ENCODE data around the gene RHOBTB3. TPM values are rescaled to one million over a fixed set of nuclear protein-coding genes. Genes with fewer than 3 reads are reported as not detected.

The RHOBTB3 gene
- total and polyA plus RNA-seq, 2 donors (not counting 3 experiments of a cell fraction or from before 2014, with no cell fraction given): 44.1 to 52.1 TPM

GRCh38 chr5:95738072-95738471 lies 6.9 kb downstream of the RHOBTB3 start:
- intact Hi-C loops (cut with micrococcal nuclease): loop anchor here (2.0 kb wide), 1 partner anchor 35 kb away; no protein-coding TSS in a partner anchor
- H2AFZ ChIP-seq (ENCODE audit: low read depth, low read length): no peak overlapping the region
- POLR2A ChIA-PET: interaction anchor here (0.6 kb wide), 1 partner anchor 78 kb away, joined by 3 read pairs; no protein-coding TSS in a partner anchor
- H3K27ac ChIP-seq (ENCODE audit: insufficient read depth, low read depth, low read length): peak overlapping the region; percentile 60
- TF ChIP-seq POLR2A (IDR thresholded peaks at IDR 0.05; ENCODE audit: low read depth, low read length): peak; percentile 39
- no peak for TF ChIP-seq EZH2 (IDR thresholded peaks at IDR 0.05; ENCODE audit: borderline replicate concordance, low read depth, low read length, severe bottlenecking)
- TF ChIP-seq MYC (IDR thresholded peaks at IDR 0.05; ENCODE audit: low read depth, low read length): no peak
- peak; percentile 95 for TF ChIP-seq GATA2 (IDR thresholded peaks at IDR 0.05; ENCODE audit: insufficient read depth, insufficient read length, low read depth, low read length)
- peak; percentile 82 for TF ChIP-seq FOS (IDR thresholded peaks at IDR 0.05; ENCODE audit: borderline replicate concordance, insufficient read depth, low read length)
- TF ChIP-seq POLR2AphosphoS5 (IDR thresholded peaks at IDR 0.05; ENCODE audit: insufficient read depth, low read depth, low read length): peak; percentile 80
- TF ChIP-seq CTCF (IDR thresholded peaks at IDR 0.05; ENCODE audit: extremely low read depth in 1 of 2, insufficient read depth in 1 of 2, low read depth in 1 of 2, low read length in 2 of 2): no peak
- TF ChIP-seq JUN (IDR thresholded peaks at IDR 0.05; ENCODE audit: borderline replicate concordance, insufficient read depth, insufficient read length, low read depth): peak; percentile 79
- no peak for TF ChIP-seq MAX (IDR thresholded peaks at IDR 0.05; ENCODE audit: insufficient read depth, insufficient read length)
- DNase-seq (ENCODE audit: low read depth, low spot score) (peak; percentile 76), FAIRE-seq (peak; percentile 42)
- no peaks in the 10 kb centered on the region for H3K36me3 ChIP-seq (ENCODE audit: control insufficient read depth in 2 of 2, extremely low read depth in 1 of 2, insufficient read depth in 2 of 2, low read length in 2 of 2)
- no peak overlapping the region for H3K4me3 ChIP-seq (replicated peaks in 1 of 3; ENCODE audit: insufficient read depth in 1 of 3, low read depth in 1 of 3, low read length in 3 of 3)
- H3K79me2 ChIP-seq (ENCODE audit: control insufficient read depth, insufficient read depth, low read length): peaks cover 3% of the 10 kb centered on the region
- no peak overlapping the region for H3K9ac ChIP-seq (replicated peaks; ENCODE audit: extremely low read depth, insufficient read depth, low read length)
- H3K27me3 ChIP-seq (ENCODE audit: control insufficient read depth in 2 of 2, insufficient read depth in 2 of 2, low read length in 2 of 2): no peaks in the 10 kb centered on the region
- no peaks in the 10 kb centered on the region for H3K9me1 ChIP-seq (replicated peaks; ENCODE audit: control insufficient read depth, extremely low read depth, insufficient read depth, low read length)
- no TSS peak for BruUV-seq (replicated peaks)
- H3K4me1 ChIP-seq (ENCODE audit: control insufficient read depth, extremely low read depth, insufficient read depth, low read length): peaks cover 38% of the 10 kb centered on the region
- dilution Hi-C loops (cut with MboI; ENCODE audit: extremely low pct_ligation_motif_present, low sequenced_read_pairs): no loop called here
- no peaks in the 10 kb centered on the region for H3K9me3 ChIP-seq (replicated peaks; ENCODE audit: control insufficient read depth, insufficient read depth, low read length)
- H3K4me2 ChIP-seq (ENCODE audit: insufficient read depth, low read length): peak overlapping the region; percentile 73
- no peaks in the 10 kb centered on the region for H4K20me1 ChIP-seq (replicated peaks; ENCODE audit: control insufficient read depth, extremely low read depth, insufficient read depth, low read length)
- CTCF ChIA-PET: interaction anchor here (1.4 kb wide), 1 partner anchor 22 kb away, joined by 4 read pairs; no protein-coding TSS in a partner anchor

All from endothelial cell of umbilical vein (primary cell).